Measurements from ENCODE around the gene FOXP2.

Gene FOXP2

DNA sequence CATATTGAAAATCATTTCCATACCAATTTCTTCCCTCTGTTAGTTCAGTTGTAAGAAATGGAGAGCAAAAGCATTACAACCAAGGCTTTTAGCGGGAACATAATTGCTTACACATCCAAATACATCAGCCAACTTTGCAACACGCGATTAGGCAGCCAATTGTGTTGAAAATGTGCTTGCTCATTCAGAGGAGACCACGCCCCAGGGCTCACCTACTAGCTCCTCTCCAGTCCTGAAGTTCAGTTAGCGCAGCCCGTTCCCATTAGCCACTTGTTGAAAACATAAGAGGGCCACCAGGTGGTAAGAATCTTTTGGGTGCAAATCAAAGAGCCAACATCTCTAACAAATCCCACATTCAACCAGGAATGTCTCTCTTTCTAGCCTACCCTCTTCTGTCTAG, 294.0 kb downstream of the FOXP2 start:
- DNase-seq, result no peak
- Histone ChIP-seq H3K36me3 (no peaks in the 10 kb centered on the region), H3K4me1 (no peaks in the 10 kb centered on the region), H3K27me3 (no peaks in the 10 kb centered on the region), H3K4me3 (ENCODE audit: low read depth, low read length) (no peak overlapping the region), H3K9me3 (no peaks in the 10 kb centered on the region)
- TF ChIP-seq CTCF (IDR thresholded peaks at IDR 0.05; ENCODE audit: low read depth, low read length), result no peak

- no peak for DNase-seq
- no peaks in the 10 kb centered on the region for H3K27me3 ChIP-seq
- no peak for TF ChIP-seq CTCF (IDR thresholded peaks at IDR 0.05; ENCODE audit: low read depth, low read length)
- H3K4me3 ChIP-seq (ENCODE audit: low read depth, low read length), result no peak overlapping the region
- no peaks in the 10 kb centered on the region for H3K9me3 ChIP-seq
- H3K36me3 ChIP-seq, result no peaks in the 10 kb centered on the region
- no peaks in the 10 kb centered on the region for H3K4me1 ChIP-seq
Measured at GRCh38 chr7:114710499-114710898, 295.9 kb downstream of the FOXP2 start.

GRCh38 chr7:114711241-114711640, 296.6 kb downstream of the FOXP2 start:
- Histone ChIP-seq H3K4me1 (no peaks in the 10 kb centered on the region), H3K4me3 (ENCODE audit: low read depth, low read length) (no peak overlapping the region), H3K36me3 (no peaks in the 10 kb centered on the region), H3K27me3 (no peaks in the 10 kb centered on the region), H3K9me3 (no peaks in the 10 kb centered on the region)
- no peak for DNase-seq
- TF ChIP-seq CTCF (IDR thresholded peaks at IDR 0.05; ENCODE audit: low read depth, low read length), result no peak

DNA sequence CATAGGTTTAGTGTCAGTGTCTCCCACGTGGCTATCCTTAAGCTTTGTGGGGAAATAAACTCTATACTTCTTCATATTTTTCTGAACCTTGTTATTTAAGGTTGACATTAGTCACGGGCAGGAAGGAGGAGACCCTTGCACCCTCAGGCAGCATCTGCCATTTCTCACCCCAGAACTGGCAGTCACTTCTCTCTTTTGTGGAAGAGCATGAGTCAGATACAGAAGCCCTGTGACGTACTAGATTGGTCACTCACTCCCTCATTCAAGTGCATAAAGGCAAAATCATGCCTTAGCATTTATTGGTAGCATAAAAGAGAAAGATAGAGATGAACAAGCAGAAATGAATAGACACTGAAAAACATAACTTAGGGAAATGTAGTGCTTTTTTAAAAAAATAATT, 301.3 kb downstream of the FOXP2 start:
- H3K4me3 ChIP-seq (ENCODE audit: low read depth, low read length), result no peak overlapping the region
- no peaks in the 10 kb centered on the region for H3K9me3 ChIP-seq
- H3K4me1 ChIP-seq, result no peaks in the 10 kb centered on the region
- TF ChIP-seq CTCF (IDR thresholded peaks at IDR 0.05; ENCODE audit: low read depth, low read length), result no peak
- no peaks in the 10 kb centered on the region for H3K36me3 ChIP-seq
- no peaks in the 10 kb centered on the region for H3K27me3 ChIP-seq
- no peak for DNase-seq

DNA sequence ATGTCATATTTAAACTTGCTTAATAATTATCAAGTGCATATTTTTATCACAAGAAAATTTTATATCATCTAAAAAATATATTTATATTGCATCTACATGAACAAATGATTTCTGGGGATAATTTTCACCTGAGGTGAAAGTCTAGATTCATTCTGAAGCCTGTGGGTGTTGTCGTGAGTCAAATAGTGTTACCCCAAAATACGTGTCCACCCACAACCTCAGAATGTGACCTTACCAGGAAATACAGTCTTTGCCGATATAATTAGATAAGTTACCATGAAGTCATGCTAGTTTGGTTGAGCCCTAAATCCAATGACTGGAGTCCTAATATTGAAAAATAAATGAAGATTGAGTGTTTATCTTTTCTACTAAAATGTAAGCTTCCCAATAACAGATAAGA, 304.2 kb downstream of the FOXP2 start:
- Histone ChIP-seq H3K4me3 (ENCODE audit: low read depth, low read length) (no peak overlapping the region), H3K27me3 (no peaks in the 10 kb centered on the region), H3K4me1 (no peaks in the 10 kb centered on the region), H3K9me3 (no peaks in the 10 kb centered on the region), H3K36me3 (no peaks in the 10 kb centered on the region)
- TF ChIP-seq CTCF (IDR thresholded peaks at IDR 0.05; ENCODE audit: low read depth, low read length), result no peak
- DNase-seq, result no peak

DNA sequence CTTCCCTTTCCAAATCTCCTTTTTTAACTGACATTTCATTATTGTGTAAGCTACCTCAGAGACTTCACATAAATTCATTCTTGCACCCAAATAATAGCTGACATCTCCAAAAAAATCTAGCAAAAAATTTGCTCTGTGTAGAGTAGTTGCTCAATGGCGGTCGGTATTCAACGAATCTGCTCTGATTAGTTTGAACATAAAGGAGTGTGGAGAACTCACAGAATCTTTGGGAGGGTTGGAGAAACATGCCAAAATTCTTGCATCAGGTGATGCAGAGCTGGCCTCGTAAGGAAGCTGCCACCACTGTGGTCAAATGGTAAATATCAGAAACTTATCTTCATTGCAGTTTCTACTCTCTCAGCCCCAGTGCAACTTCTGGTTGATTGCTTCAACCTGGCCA, 306.1 kb downstream of the FOXP2 start:
- H3K4me1 ChIP-seq, result no peaks in the 10 kb centered on the region
- no peak for TF ChIP-seq CTCF (IDR thresholded peaks at IDR 0.05; ENCODE audit: low read depth, low read length)
- no peaks in the 10 kb centered on the region for H3K9me3 ChIP-seq
- no peaks in the 10 kb centered on the region for H3K36me3 ChIP-seq
- no peak overlapping the region for H3K4me3 ChIP-seq (ENCODE audit: low read depth, low read length)
- DNase-seq, result no peak
- no peaks in the 10 kb centered on the region for H3K27me3 ChIP-seq
